Stimulated activated CD4-positive, alpha-beta T cell treated with anti-CD3 and anti-CD28 coated beads, Interleukin-4, amount 100 ng/mL, for 24 hours (primary cell): ENCODE measurements around the gene SLC23A2.
"Not testable (repeated sequence)": the region's sequence is repeated elsewhere in the genome, so short reads cannot be mapped to it uniquely, and the experiment has no call there.

ENCODE experiments used
- DNase-seq: peaks from one replicate; pipeline ENCODE4 v3.0.0-alpha.2; 2020

Gene SLC23A2

GRCh38 chr20:4926531-4927156, 74.7 kb downstream of the SLC23A2 start:
- no peak for DNase-seq

GRCh38 chr20:4925842-4926530, 75.3 kb downstream of the SLC23A2 start:
- DNase-seq = no peak

DNA sequence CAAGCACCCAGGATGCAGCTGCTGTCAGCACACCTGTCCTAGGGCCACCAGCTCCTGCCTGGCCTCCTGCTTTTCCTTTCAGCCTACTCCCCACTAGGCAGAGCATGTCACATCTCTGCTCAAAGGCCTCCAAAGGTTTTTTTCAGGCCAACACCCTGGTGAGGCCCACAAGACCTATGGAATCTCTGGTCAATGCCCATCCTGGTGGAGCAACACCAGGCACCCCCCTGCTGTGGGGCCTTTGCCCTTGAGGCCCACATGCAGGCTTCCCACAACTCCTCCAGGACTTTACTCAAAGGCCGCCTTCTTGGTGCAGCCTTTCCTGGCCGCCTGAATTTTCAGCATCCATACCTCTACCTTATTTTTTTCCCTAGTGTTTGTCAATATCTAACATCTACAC, 76.9 kb downstream of the SLC23A2 start:
- DNase-seq = no peak

DNA sequence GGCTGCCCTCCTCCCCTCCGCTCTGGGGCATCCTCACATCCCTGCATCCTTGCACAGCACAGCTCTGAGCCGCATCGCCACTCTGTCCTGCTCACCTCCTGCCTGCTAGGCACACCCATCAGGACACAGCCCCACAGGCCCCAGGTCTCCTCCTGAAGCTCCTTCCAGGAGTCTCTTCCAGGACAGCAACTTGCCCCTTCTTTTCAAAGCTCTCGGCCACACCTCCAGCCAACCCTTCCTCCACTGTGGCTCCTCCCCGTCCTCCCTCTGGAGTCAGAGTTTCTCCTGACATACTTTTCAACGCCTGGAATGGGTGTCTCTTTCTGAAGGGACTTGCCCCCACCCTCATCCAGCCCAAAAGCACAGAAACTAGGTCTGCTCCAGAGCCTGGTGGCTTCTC, 77.3 kb downstream of the SLC23A2 start:
- DNase-seq = no peak

GRCh38 chr20:4922186-4922585, 79.1 kb downstream of the SLC23A2 start:
- no peak for DNase-seq

GRCh38 chr20:4921271-4921670, 80.0 kb downstream of the SLC23A2 start:
- DNase-seq = not testable (repeated sequence)

GRCh38 chr20:4920655-4921054, 80.7 kb downstream of the SLC23A2 start:
- DNase-seq = no peak

GRCh38 chr20:4920131-4920530, 81.2 kb downstream of the SLC23A2 start:
- DNase-seq = no peak

DNA sequence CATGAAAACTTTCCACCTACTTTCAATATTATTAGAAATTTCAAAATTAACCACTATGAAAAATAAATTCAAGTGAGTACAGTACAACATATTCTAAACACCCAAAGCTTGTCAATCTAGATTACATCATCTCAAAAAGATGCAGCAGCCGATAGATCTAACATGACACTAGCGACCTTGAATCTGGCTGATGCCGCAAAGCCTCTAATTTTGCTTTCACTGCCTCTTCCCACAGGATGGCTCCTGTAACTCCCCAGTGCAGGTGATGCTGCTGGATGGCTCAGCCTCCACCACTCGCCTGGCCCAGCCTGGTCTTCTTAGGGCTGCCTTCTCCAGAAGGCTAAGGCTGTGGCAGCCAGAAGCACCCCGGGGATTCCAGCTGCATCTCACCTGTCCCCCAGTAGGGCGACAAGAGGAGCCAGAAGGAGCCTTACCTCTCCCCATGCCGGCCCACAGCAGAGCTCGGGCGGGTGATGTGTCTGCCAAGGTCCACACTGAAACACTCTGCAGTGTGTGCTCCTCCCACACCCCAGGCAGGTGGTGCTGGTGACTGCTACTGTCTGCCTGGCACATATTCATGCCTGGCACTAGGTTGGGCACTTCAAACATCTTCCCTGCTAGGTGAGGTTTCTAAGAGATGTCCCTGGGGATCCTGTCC, 82.1 kb downstream of the SLC23A2 start:
- no peak for DNase-seq

GRCh38 chr20:4918473-4918872, 82.8 kb downstream of the SLC23A2 start:
- DNase-seq = no peak

DNA sequence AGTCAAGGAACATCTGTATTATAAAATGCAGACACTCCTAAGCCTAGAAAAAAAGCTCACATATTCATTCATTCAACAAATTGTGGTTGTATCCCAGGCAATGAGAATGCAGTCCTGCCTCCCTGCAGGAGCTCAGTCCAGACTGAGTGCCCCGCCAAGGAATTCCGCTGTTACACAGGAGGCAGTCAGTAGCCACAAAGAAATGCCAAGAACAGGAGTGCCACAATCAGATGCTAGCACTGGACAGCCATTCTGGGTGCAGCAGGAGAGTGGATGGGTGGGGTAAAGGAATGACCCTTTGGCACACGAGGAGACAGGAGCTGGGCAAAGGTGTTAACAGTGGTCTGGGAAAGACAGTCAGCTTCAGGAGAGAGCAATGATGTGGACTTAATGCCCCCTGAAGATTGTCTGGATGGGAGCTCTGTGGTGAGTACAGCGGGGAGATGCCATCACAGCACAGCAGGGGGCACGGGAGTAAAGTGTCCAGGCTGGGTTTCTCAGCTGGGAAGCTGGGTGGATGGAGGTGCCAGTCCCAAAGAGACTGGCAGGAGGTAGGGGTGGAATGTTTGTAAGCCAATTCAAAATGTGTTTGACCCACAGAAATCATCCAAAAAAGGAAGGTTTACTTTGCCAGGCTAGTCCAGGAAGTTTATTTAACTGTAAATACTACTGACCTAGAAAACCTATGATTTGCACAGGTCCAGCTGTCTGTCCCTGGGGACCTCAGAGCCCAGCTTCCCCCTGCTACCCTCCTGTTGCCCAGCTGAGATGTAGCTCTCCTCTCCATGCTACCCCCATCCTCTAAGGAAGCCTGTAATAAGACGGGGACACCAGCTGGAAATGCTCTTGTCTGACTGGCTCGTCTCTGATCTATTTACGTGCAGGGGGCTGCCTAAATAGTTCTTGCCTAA, 84.1 kb downstream of the SLC23A2 start:
- DNase-seq = no peak

GRCh38 chr20:4913147-4913546, 88.2 kb downstream of the SLC23A2 start:
- DNase-seq = no peak

DNA sequence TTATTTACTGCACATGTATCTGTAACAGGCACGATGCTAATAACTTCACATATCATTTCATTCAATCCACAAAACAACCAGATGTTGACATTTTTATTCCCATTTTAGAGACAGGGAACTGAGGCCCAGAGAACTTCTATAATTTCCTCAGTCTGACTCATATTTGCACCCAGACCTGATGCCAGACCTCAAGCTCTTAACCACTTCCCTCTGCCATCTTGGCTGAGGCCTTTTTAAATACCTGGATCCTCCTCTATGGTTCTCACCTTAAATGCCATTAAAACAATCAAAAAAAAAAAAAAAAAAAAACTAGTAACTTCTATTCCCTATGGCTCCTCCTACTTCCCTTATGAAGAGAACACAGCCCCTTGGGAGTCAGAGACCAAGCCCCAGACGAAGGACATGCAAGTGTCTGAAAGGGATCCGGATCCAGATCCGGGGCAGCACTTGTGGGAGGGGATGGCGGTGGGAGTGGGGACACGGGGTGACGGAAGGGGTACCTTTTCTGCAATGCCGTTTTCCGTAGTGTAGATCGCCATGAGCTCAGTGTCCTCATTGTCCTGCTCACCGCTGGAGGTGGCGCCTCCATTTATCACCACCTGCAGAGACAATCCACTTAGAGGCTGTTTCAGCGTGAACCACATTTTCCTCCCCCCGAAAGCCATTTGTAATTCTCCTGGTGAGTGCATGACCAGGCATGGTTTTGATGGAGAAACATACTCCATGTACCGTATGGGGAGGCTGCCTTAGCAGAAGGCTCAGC, 88.7 kb downstream of the SLC23A2 start:
- DNase-seq = no peak

DNA sequence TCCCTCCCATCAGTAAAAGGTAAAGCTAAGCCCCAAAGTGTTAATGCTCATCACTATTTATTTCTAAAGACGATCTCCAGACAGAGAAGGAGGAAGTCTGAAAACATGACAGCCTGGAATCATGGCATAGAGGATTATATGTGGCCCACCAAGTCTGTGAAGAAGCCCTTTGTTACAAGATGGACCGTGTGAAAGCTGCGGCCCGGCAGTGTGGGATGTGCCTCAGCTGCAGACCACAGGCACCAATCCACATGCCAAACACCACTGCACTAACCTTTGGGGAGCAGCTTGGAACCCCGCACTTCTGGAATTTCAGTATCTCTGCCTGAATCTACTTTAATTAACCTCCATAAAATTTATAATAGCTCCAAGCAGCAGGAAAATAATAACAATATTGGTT, 90.4 kb downstream of the SLC23A2 start:
- DNase-seq = no peak

DNA sequence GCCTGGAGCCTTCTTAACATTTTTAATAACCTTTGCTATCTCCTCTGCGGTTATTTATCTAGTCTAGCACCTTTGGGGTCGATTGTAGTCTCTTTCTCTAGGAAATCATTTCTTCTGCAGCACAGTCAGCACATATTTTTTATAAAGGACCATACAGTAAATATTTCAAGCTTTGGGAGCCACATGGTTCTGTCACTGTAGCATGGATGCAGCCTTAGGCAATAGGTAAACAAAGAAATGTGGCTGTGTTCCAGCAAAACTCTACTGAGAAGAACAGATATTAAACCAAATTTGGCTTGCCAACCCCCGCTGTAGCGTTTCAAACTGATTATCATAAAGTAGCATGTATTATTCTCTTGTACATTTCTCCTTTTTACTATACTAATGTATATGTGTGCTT, 95.7 kb downstream of the SLC23A2 start:
- DNase-seq = no peak

DNA sequence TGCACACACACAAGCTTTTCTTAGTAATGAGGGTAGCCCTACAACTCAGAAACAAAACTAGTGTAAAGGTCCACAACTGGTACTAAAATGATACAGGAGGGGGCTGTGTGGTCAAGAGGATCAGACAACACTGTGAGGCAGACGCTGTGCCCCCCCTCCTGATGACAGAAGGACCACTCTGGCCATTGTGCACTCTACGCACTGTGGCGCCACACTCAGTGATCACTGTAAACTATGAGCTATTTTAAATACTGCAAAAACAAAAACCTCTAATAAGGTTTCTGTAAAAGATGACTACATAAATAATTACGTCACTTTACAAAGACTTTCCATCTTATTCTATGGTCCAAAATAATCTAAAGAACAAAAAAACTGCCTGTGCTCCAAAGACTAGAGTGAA, 96.1 kb downstream of the SLC23A2 start:
- DNase-seq = no peak

DNA sequence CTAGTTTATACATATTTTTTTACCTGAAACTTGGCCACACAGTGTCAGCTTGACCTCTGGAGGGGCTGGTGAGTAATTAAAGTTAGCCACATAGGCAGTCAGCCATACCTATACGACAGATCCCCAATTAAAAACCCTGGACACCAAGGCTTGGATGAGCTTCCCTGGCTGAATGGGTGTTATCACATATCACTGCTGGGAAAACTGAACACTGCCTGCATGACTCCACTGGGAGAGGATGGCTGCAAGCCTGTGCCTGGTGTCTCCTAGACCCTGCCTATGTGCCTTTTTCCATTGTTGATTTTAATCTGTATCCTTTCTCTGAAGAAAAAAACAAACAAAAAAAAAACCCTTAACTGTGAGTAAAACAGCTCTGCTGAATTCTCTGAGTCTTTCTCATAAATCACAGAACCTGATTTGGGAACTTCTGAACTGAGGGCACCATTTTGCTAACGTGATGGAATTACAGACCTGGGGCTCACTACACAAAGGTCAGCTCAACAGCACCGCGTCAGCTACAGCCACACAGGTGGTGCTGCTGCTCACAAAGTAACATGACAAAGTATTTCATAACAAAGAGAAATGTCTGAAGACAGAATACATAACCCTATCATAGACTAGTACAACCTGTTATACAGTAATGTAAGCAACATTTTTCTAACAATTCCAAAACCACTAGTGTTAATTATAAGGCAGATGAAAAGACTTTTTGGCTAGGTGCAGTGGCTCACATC, 97.0 kb downstream of the SLC23A2 start:
- no peak for DNase-seq

DNA sequence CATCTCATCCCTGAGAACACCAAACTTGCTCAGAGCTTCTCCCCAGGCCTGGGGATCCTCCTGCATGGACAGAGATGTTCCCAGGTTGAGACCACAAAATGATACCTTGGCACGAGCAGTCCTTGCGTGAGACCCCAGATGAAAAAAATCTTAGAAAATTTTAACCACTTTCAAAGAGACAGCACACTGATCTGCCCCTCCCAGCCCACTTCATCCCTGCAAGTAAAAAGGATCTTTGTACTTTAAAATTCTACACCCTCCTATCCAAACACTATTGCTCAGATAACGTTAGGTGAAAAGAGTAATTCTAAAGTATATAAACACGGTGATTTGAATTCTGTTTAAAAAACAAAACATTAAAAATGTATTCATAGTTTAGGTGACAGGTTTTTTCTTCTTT, 98.5 kb downstream of the SLC23A2 start:
- no peak for DNase-seq

GRCh38 chr20:4901031-4901818, 100.1 kb downstream of the SLC23A2 start:
- no peak for DNase-seq

DNA sequence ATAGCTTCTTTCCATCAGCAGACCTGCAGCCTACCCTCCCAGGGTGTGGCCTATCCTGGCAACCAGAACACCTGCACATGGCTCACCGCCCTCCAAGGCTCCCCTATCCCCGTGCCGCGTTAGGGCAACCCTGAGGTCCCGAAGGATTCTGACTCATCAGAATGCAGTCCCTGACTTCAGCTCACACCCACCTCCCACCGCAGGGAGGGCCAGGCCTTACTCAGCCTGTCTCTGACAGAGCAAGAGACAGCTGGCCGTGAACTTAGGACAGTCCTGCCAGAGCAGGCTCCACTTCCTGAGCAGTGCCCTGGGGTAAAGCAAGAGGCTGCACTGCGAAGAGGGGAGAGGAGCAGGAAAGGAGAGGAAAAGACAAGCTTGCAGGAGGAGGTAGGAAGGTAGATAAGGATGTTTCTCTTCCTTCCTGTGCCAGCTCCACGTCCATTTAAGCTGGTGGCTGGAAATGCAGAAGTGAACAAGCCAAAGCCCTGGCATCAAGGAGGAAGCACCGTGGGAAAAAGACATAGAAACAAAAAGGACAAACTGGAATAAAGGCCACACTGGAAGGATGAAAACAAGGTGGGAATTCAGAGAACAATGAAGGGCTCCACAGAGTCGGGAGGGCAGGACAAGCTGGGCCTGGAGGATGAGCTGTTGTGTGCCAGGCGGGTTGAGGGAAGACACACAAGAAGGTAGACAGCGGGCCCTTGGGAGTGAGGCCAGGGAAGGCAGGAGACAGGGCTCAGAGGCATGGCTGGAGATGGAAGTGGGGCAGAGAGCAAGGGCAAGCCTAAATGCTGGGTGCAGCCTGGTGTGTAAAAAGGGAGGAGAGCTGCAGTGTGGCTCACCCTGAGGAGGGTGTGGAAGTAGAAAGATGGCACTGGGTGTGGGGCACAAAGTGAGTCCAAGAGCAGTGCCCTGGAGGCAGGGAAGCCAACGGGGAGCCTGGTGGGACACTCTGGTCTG, 102.7 kb downstream of the SLC23A2 start:
- no peak for DNase-seq
